Subcutaneous adipose tissue (tissue), 4 donors: ENCODE results near the gene GALM. TPM values are rescaled to one million over a fixed set of nuclear protein-coding genes. Genes with fewer than 3 reads are reported as not detected.

Experiments used
- total RNA-seq, 4 donors: library from RNA; depleted of rRNA; stranded (reverse); fragments of >200 nt; gene quantifications; one replicate each; pipeline ENCODE4 v1.1.0, GENCODE V29; 2016
- TF ChIP-seq, protein P1 (sequence below): fragments of 450-650 bp; IDR thresholded peaks from one replicate; pipeline ENCODE4 v1.5.1; 2016; ENCODE audit warnings: low read depth, mild to moderate bottlenecking, control low read depth, antibody characterized with exemption, moderate library complexity

GALM gene
- total RNA-seq, 4 donors from 2014 or later = 8.5 to 62.9 (median 36.3) TPM

DNA sequence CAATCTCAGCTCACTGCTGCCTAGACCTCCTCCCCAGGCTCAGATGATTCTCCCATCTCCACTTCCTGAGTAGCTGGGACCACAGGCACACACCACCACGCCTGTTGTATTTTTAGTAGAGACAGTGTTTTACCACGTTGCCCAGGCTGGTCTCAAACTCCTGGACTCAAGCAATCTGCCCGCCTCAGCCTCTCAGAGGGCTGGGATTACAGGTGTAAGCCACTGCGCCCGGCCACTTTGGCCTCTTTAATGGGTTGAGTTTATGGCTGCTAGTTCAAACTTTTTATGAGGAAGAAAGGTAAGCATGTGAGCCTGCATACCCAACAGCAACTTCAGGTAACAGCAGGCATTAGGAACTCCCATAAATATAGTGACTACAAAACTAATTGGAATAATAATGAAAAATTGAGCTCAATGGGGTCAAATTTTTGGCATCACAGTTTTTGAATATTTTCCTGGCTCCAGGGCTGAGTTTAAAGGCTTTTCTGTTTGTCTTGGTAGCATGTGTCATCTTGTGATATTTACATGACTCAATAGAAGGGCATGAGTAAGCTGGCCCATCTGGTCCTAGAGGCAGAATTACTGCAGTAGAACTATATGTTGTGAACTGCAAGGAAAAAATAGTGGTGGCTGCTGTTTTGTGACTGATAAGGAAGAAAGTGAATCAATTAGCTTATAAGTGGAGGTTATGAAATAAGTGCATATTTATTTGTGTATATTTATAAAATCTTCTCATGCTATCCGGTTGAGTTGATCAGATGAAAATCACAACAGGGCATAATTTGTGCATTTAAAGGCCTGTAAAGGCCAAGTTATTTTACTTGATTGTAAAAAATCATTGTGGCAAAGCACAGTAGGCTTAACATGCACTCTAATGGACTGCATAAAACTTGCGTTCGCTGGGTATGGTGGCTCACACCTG, 24.8 kb downstream of the GALM start:
- TF ChIP-seq, protein P1, sequence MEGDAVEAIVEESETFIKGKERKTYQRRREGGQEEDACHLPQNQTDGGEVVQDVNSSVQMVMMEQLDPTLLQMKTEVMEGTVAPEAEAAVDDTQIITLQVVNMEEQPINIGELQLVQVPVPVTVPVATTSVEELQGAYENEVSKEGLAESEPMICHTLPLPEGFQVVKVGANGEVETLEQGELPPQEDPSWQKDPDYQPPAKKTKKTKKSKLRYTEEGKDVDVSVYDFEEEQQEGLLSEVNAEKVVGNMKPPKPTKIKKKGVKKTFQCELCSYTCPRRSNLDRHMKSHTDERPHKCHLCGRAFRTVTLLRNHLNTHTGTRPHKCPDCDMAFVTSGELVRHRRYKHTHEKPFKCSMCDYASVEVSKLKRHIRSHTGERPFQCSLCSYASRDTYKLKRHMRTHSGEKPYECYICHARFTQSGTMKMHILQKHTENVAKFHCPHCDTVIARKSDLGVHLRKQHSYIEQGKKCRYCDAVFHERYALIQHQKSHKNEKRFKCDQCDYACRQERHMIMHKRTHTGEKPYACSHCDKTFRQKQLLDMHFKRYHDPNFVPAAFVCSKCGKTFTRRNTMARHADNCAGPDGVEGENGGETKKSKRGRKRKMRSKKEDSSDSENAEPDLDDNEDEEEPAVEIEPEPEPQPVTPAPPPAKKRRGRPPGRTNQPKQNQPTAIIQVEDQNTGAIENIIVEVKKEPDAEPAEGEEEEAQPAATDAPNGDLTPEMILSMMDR = no peak

DNA sequence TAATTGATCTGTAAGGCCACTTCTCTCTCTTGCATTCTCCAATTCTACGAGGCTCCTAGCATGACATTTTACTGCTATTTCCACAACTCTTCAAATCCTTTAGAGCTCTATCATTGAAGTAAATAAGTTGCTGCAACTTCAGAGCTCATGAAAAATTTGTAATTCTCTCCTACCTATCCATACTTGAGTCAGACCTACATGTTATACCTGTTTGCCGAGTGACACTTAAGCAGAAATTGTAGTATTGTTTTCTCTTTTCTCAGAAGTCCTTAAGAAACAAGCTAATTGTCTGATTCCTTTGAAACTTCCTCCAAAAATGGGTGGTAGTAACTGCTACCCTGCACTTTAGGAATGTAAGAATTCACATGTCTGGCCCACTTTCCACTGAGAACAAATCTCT, 26.1 kb downstream of the GALM start:
- TF ChIP-seq, protein P1 = no peak

DNA sequence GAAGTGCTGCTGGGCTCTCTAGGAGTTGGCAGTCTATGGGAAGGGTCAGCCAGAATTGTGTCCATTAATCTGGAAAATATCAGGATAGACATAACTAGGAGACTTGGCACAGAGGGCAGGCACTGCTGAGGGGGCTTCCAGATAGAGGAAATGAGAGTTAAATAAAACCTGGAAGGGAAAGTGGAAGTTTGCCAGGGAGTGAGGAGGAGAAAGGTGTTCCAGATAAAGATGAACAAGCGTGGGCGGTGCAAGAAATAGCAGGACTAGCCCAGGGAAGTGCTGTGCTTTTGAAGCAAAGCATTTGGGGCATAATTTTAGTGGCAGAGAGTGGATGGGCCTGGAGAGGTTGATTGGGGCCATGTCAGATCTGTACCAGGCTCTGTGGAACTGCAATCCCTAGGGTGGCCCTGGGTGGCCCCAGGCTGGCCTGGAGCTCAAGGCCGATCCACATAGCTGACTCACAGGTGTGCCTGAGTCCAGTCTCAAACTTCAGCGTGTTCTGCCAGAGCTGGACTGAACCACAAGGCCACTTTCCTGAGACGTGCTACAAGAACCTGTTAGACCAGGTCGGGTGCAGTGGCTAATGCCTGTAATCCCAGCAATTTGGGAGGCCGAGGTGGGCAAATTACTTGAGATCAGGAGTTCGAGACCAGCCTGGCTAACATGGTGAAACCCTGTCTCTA, 26.9 kb downstream of the GALM start:
- TF ChIP-seq, protein P1 = no peak

DNA sequence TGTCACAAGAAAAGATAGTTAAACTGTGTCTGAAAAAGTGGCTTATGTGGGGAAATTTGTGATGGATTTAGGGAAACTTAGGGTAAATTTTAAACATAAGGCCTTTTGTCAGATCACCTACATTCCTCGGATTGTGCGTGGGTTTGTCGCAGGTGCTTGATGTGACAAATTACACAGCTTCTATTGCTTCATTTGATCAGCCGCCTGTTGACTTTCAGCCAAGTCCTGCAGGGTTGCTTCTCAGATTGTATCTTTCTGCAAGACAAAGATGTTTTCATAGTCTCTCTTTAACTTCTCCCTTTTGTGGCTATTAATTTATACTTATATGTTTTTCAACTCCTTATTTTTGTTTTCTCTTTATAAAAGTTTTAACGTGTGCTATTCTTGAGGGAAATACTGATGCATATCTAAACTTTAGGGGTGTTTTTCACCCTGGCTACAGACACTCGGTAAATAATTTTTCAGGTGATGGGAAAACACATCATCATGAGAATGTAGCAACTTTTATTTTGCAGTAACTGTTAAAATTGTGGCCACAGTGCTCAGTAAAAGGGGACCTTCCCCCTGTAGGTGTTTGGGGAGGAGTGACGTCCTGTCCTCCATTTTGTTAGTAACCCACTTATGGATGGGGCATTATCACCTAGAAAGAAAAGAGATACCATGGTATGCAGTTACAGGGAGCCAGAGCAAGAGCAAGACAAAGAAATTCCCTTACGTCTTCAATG, 31.4 kb downstream of the GALM start:
- TF ChIP-seq, protein P1 = no peak

DNA sequence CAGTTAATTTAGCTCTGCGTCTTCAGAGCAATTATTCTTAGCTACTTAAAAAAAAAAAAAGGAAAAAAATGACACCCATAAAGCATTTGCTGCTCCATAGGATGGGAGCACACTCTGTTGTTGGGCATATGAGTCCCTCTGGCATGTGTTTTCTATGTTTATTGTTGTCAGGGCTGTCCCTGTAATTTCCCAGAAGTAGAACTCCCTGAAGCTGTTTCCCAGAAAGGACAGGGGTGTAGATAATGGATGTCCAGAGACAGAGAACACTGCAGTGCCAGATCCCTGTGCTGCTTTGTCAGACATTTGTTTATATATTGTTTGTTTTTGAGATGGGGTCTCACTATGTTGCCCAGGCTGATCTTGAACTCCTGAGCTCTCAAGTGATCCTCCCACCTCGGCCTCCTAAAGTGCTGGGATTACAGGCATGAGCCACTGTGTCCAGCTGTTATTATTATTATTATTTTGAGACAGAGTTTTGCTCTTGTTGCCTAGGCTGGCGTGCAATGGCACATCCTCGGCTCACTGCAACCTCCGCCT, 32.6 kb downstream of the GALM start:
- TF ChIP-seq, protein P1 = no peak

DNA sequence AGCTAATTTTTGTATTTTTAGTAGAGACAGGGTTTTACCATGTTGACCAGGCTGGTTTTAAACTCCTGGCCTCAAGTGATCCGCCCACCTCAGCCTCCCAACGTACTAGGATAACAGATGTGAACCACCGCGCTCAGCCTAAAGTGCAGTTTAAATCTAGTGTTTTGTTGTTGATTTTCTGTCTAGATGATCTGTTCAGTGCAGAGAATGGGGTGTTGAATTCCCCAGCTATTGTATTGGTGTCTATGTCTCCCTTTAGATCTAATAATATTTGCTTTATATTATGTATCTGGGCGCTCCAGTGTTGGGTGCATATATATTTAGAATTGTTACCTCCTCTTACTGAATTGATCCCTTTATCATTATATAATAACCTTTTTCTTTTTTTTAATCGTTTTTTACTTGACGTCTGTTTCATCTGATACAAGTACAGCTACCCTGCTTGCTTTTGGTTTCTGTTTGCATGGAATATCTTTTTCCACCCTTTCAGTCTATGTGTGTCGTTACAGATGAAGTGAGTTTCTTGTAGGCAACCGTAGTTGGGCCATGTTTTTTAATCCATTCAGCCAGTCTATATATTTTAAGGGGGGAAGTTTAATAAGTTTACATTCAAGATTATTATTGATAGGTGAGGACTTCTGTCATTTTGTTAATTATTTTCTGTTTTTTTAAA, 34.3 kb downstream of the GALM start:
- TF ChIP-seq, protein P1 = no peak
